GM18517 (cell line): ENCODE data around the gene CERS5.
"Not testable (repeated sequence)": the region's sequence is repeated elsewhere in the genome, so short reads cannot be mapped to it uniquely, and the experiment has no call there.

Experiments
- ATAC-seq: cut with Tn5 transposase; IDR thresholded peaks from one replicate; pipeline ENCODE4 v1.9.1; 2021; ENCODE audit warnings: mild to moderate bottlenecking, moderate library complexity; ENCODE audit not compliant: unreplicated experiment

CERS5 gene

GRCh38 chr12:50187084-50187900 lies 20.1 kb upstream of the CERS5 start:
- peak; percentile 64 for ATAC-seq

GRCh38 chr12:50186681-50187080 lies 19.5 kb upstream of the CERS5 start:
- no peak for ATAC-seq

- no peak for ATAC-seq
These were observed 18.9 kb upstream of the CERS5 start for GRCh38 chr12:50185970-50186663.

GRCh38 chr12:50185301-50185895 lies 18.2 kb upstream of the CERS5 start:
- ATAC-seq, result no peak

- no peak for ATAC-seq
These were observed 17.1 kb upstream of the CERS5 start for GRCh38 chr12:50184261-50184660.

GRCh38 chr12:50182461-50182860 lies 15.3 kb upstream of the CERS5 start:
- ATAC-seq, result no peak

GRCh38 chr12:50181691-50182090 lies 14.5 kb upstream of the CERS5 start:
- ATAC-seq, result no peak

GRCh38 chr12:50175716-50176026 lies 8.5 kb upstream of the CERS5 start:
- no peak for ATAC-seq

GRCh38 chr12:50174971-50175715 lies 8.0 kb upstream of the CERS5 start:
- ATAC-seq, result no peak

GRCh38 chr12:50166799-50167048 lies 445 bp downstream of the CERS5 start:
- ATAC-seq, result no peak

- ATAC-seq, result no peak
These were observed 2.2 kb downstream of the CERS5 start for GRCh38 chr12:50164963-50165362.

- ATAC-seq, result no peak
These were observed 4.9 kb downstream of the CERS5 start for GRCh38 chr12:50162230-50162629.

GRCh38 chr12:50160643-50161042 lies 6.5 kb downstream of the CERS5 start:
- no peak for ATAC-seq

GRCh38 chr12:50157259-50157658 lies 9.9 kb downstream of the CERS5 start:
- ATAC-seq, result no peak

- no peak for ATAC-seq
These were observed 10.5 kb downstream of the CERS5 start for GRCh38 chr12:50156641-50157040.

- not testable (repeated sequence) for ATAC-seq
These were observed 12.2 kb downstream of the CERS5 start for GRCh38 chr12:50154947-50155346.

- ATAC-seq, result no peak
These were observed 16.0 kb downstream of the CERS5 start for GRCh38 chr12:50151047-50151687.

- ATAC-seq, result no peak
These were observed 17.9 kb downstream of the CERS5 start for GRCh38 chr12:50149311-50149710.

- not testable (repeated sequence) for ATAC-seq
These were observed 19.2 kb downstream of the CERS5 start for GRCh38 chr12:50148011-50148410.

- ATAC-seq, result no peak
These were observed 19.9 kb downstream of the CERS5 start for GRCh38 chr12:50147281-50147680.

GRCh38 chr12:50145439-50145838 lies 21.7 kb downstream of the CERS5 start:
- ATAC-seq, result no peak
